ENCODE measurements around the gene STARD10.
A peak's percentile ranks its signal among the peaks of the same experiment; 100 is the strongest.

Gene STARD10

DNA sequence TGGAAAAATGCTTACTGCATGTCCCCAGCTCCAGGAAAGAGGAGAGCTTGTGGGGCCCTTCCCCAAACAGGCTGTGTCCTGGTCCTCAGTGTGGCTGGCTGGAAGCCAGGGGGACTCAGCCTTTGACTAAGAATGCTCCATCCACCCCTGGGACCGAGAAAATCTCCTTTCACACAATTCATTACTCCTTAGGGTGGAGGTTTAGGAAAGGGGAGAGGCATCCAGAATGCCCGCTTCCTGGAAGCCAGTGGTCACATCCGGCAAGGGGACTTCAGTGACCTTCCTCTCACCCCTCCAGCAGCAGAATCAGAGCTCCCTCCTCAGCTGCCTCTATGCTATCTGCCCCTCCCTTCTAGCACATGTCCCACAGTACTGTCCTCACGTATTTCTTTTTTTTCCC is 42.3 kb upstream of the STARD10 start:
- TF ChIP-seq, protein P1, sequence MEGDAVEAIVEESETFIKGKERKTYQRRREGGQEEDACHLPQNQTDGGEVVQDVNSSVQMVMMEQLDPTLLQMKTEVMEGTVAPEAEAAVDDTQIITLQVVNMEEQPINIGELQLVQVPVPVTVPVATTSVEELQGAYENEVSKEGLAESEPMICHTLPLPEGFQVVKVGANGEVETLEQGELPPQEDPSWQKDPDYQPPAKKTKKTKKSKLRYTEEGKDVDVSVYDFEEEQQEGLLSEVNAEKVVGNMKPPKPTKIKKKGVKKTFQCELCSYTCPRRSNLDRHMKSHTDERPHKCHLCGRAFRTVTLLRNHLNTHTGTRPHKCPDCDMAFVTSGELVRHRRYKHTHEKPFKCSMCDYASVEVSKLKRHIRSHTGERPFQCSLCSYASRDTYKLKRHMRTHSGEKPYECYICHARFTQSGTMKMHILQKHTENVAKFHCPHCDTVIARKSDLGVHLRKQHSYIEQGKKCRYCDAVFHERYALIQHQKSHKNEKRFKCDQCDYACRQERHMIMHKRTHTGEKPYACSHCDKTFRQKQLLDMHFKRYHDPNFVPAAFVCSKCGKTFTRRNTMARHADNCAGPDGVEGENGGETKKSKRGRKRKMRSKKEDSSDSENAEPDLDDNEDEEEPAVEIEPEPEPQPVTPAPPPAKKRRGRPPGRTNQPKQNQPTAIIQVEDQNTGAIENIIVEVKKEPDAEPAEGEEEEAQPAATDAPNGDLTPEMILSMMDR (IDR thresholded peaks at IDR 0.05; ENCODE audit: low read depth, low read length), result no peak

DNA sequence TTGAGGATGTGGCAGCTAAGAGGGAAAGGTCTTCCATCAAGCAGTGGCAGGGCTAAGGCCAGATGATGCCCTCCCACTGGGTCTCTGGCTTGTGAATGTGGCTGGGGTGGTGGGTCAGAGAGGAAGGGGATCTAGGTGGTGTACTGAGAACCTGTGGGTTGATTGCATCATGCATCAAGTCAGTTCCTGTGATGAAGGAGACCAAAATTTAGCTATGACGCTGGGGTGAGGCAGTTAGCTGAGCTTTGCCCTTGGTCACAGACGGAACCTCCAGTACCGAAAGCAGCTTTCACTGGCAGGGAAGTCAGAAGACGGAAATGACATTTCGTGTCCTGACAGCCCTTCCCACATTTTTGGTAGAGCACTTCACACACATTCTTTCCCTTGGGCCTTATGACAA is 41.1 kb upstream of the STARD10 start:
- TF ChIP-seq, protein P1 (IDR thresholded peaks at IDR 0.05; ENCODE audit: low read depth, low read length), result no peak
- no peak overlapping the region for H3K4me3 ChIP-seq (ENCODE audit: low read depth, low read length)

More for the DNA sequence above, 42.3 kb upstream of the STARD10 start:
- H3K4me3 ChIP-seq (ENCODE audit: low read depth, low read length), result no peak overlapping the region

DNA sequence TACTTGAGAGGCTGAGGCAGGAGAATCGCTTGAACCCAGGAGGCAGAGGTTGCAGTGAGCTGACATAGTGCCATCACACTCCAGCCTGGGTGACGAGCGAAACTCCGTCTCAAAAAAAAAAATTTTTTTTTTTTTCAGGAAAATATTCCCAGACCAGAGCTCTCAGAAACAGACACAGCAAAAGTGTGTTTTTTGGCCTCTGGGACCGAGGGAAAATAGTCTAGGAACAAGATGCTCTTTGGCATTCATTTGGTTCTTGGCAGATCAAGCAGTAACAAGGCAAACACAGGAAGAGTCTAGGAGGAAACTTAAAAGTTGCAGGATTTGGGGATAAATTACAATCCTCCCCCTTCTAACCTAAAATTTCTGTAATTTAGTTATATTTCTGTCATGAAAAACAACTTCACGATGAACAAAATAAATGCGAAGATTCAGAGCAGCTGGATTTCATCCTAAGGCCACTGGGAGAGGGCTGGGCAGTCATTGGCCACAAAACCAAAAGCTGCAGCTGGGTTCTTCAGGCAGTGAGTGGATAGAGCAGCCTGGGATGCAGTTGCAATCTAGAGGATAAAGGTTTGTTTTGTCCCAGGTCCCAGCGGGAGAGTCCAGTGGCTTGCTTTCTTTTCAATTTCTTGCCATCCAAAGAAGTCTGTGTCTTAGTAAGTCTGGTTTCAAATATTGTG is 40.1 kb upstream of the STARD10 start:
- no peak overlapping the region for H3K4me3 ChIP-seq (ENCODE audit: low read depth, low read length)
- TF ChIP-seq, protein P1 (IDR thresholded peaks at IDR 0.05; ENCODE audit: low read depth, low read length), result no peak

DNA sequence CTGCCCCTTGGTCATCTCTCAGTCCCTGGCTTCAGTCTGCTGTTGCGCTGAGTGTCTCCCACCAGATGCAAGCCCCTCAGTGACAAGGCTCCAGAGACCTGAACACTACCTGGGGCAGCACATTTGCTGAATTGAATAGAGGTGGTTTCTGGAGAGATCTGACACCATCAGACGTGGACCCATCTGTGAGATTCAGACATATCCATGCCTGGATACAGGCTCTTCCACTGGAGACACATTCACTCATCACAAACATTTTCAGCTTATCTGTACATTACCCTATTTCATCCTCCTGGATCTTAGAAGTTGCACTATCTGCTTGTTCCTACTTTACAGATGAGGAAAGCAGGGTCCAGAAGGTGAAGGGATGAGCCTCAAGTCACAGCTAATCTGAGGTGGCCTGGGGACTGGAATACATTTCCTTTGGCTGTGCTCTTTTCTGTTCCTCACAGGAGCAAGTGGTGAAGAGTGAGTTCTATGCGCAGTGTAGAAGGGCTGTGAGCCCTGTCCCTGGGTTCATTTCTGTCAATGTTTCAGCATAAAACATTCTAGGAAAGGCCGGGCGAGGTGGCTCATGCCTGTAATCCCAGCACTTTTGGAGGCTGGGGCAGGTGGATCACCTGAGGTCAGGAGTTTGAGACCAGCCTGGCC is 39.4 kb upstream of the STARD10 start:
- TF ChIP-seq, protein P1 (IDR thresholded peaks at IDR 0.05; ENCODE audit: low read depth, low read length), result no peak
- no peak overlapping the region for H3K4me3 ChIP-seq (ENCODE audit: low read depth, low read length)

DNA sequence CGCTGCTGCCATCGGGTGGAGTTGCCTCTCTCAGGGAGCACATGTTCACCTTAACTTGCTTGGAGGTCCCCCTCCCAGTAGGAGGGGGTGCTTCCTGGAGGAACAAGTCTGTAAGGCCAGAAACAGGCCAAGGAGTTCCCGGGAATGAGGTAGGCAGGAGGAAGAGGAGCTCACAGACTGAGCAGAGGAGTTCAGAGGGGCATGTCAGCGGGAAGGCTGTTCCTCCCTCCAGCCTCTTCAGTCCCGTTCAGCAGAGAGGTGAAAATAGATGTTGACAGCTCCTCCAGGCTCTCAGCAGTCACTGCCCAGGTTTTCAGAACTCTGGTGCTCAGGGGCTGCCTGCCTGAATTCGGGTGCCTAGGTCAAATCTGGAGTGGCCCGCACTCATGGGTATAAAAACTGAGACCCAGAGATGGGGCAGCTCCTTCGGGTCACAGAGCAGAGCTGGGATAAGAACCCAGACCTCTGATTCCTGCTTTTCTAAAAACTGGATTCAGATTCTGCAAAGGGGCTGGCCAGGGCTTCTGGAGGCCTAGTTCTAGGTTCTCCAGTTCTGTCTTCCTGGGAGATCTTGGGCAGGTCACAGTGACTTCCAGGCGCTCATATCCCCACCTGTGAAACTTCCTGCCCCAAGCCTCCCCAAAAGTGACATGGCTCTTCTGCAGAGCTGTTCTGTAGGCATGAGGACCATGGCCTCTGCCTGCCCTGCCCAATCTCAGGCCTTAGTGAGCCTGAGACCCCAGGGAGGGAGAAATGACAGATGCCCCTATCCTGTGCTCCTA is 38.6 kb upstream of the STARD10 start:
- TF ChIP-seq, protein P1 (IDR thresholded peaks at IDR 0.05; ENCODE audit: low read depth, low read length), result no peak
- no peak overlapping the region for H3K4me3 ChIP-seq (ENCODE audit: low read depth, low read length)

DNA sequence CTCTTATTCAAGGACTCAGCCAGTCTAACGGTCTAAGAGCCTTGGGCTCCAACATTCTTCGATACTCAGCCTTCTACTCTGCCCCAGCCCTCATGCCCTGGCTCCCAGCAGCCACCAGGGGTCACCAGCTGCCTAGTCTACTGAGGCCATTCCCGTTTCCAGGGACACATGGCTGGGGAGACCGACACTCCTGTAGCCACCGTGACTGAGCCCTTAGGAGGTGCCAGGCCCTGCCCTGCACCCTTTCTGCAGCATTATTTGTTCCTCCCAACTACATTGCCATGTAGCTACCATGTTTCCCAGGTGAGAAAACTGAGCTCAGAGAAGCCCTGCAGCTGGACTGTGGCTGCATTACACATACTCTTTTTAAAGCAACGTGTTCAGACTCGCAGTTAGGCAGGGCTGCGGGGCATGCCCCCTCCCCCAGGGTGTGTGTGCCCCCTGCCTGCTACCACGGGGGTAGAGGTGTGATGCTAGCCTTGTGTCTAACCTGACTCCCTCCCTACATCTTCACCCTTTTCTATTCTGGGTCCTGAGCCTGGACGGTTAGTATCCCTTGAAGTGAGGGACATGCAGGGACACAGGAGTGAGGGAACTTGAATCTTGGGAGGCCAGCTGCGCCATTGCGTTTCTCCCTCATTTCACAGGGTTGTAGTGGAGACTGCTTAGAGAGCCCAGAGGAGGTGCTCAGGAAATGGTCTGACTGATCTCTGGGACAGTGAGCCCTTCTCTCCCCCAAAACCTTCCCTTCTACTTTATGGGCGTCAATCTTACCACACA is 37.9 kb upstream of the STARD10 start:
- TF ChIP-seq, protein P1 (IDR thresholded peaks at IDR 0.05; ENCODE audit: low read depth, low read length), result peak; percentile 94
- no peak overlapping the region for H3K4me3 ChIP-seq (ENCODE audit: low read depth, low read length)

Measured in WI38 (cell line).